OCI-LY1 (cell line): ENCODE measurements around the gene SLC16A13.

Experiments used
- CTCF ChIP-seq: fragments of 200-600 bp; sonication (generic), shearing (Covaris generic); IDR thresholded peaks from 2 replicates; pipeline ENCODE4 v1.5.1; 2017; ENCODE audit warnings: mild to moderate bottlenecking, antibody characterized with exemption, low read length, moderate library complexity, mixed read lengths
- EZH2 ChIP-seq: fragments of 200-600 bp; sonication (generic), shearing (Covaris generic); IDR thresholded peaks from 2 replicates; pipeline ENCODE4 v1.8.0; 2017; ENCODE audit warnings: borderline replicate concordance, mixed run types, mild to moderate bottlenecking, antibody characterized with exemption, low read length, moderate library complexity, mixed read lengths

- TF ChIP-seq CTCF (peak; percentile 45; the same call in 1 of the 2 replicates), EZH2 (no peak)
These were observed 21.4 kb upstream of the SLC16A13 start for GRCh38 chr17:7014261-7014994.
